Liver (tissue), 9 donors: ENCODE data around the gene DIS3L2. TPM values are rescaled to one million over a fixed set of nuclear protein-coding genes. Genes with fewer than 3 reads are reported as not detected.

ENCODE experiments used
- DNase-seq: peaks from one replicate; pipeline ENCODE4 v3.0.0-alpha.2; 2017; ENCODE audit warnings: low spot score
- H3K27ac ChIP-seq, 2 donors: one replicate each; pipeline ENCODE4 v1.7.0; 2013; ENCODE audit warnings: inconsistent platforms in 2 of 2, low read length in 2 of 2, control low read depth in 1 of 2, low read depth in 1 of 2, mild to moderate bottlenecking in 1 of 2
- H3K27me3 ChIP-seq, 4 donors: one replicate each; pipeline versions ENCODE4 v1.6.1 to v1.7.0; 2013; ENCODE audit warnings: low read length in 3 of 4, inconsistent platforms in 1 of 4, mild to moderate bottlenecking in 1 of 4, moderate library complexity in 1 of 4; ENCODE audit not compliant: control insufficient read depth in 4 of 4, insufficient read depth in 4 of 4
- H3K36me3 ChIP-seq, 4 donors: one replicate each; pipeline versions ENCODE4 v1.6.1 to v1.7.0; 2013; ENCODE audit warnings: low read length in 3 of 4, mild to moderate bottlenecking in 3 of 4, low read depth in 1 of 4, moderate library complexity in 1 of 4; ENCODE audit not compliant: control insufficient read depth in 4 of 4, insufficient read depth in 3 of 4
- H3K4me1 ChIP-seq, 4 donors: one replicate each; pipeline versions ENCODE4 v1.6.1 to v1.7.0; 2013; ENCODE audit warnings: low read length in 3 of 4, mild to moderate bottlenecking in 3 of 4, moderate library complexity in 1 of 4; ENCODE audit not compliant: control insufficient read depth in 4 of 4, insufficient read depth in 4 of 4
- H3K4me3 ChIP-seq, 3 donors: one replicate each; pipeline versions ENCODE4 v1.6.1 to v1.7.0; 2013; ENCODE audit warnings: low read length in 3 of 3, control low read depth in 1 of 3, low read depth in 1 of 3, mild to moderate bottlenecking in 1 of 3
- H3K9ac ChIP-seq, 2 donors: one replicate each; pipeline ENCODE4 v1.7.0; 2013; ENCODE audit warnings: low read length in 2 of 2, mild to moderate bottlenecking in 2 of 2, moderate library complexity in 2 of 2, control low read depth in 1 of 2, low read depth in 1 of 2
- H3K9me3 ChIP-seq, 4 donors: one replicate each; pipeline versions ENCODE4 v1.6.1 to v1.7.0; 2013; ENCODE audit warnings: low read length in 3 of 4; ENCODE audit not compliant: control insufficient read depth in 4 of 4
- ATF3 ChIP-seq: IDR thresholded peaks from 2 replicates; pipeline ENCODE4 v1.6.1; 2016; ENCODE audit warnings: antibody characterized with exemption
- EGR1 ChIP-seq, 2 donors: IDR thresholded peaks; 2 replicates each; pipeline ENCODE4 v1.6.1; 2016 to 2018; ENCODE audit warnings: antibody characterized with exemption in 2 of 2, low read depth in 2 of 2
- FOXA1 ChIP-seq: IDR thresholded peaks from 2 replicates; pipeline ENCODE4 v1.6.1; 2016; ENCODE audit warnings: antibody characterized with exemption
- FOXA2 ChIP-seq: IDR thresholded peaks from 2 replicates; pipeline ENCODE4 v1.6.1; 2016; ENCODE audit warnings: antibody characterized with exemption
- GABPA ChIP-seq, 2 donors: IDR thresholded peaks in 1 of 2; conservative IDR thresholded peaks in 1 of 2; 2 replicates each; pipeline ENCODE4 v1.6.1; 2016; ENCODE audit warnings: antibody characterized with exemption in 2 of 2, mild to moderate bottlenecking in 1 of 2, moderate library complexity in 1 of 2
- HNF4A ChIP-seq, 2 donors: conservative IDR thresholded peaks; 2 replicates each; pipeline ENCODE4 v1.6.1; 2016; ENCODE audit warnings: antibody characterized with exemption in 2 of 2, mild to moderate bottlenecking in 2 of 2
- HNF4G ChIP-seq: IDR thresholded peaks from 2 replicates; pipeline ENCODE4 v1.6.1; 2016; ENCODE audit warnings: antibody characterized with exemption
- JUND ChIP-seq, 2 donors: IDR thresholded peaks; 2 replicates each; pipeline ENCODE4 v1.6.1; 2016; ENCODE audit warnings: antibody characterized with exemption in 2 of 2
- RAD21 ChIP-seq, 2 donors: IDR thresholded peaks; 2 replicates each; pipeline ENCODE4 v1.6.1; 2016; ENCODE audit warnings: antibody characterized with exemption in 2 of 2, mild to moderate bottlenecking in 2 of 2
- SP1 ChIP-seq: IDR thresholded peaks from 2 replicates; pipeline ENCODE4 v1.6.1; 2018; ENCODE audit warnings: antibody characterized with exemption, mild to moderate bottlenecking
- TAF1 ChIP-seq: conservative IDR thresholded peaks from 2 replicates; pipeline ENCODE4 v1.6.1; 2016; ENCODE audit warnings: antibody characterized with exemption, mild to moderate bottlenecking
- WGBS: extraction: QIAGEN DNeasy Blood & Tissue Kit; methylation state at CpG from one replicate; pipeline ENCODE4 v1.1.7; 2013; 5-methylcytosine and 5-hydroxymethylcytosine counted together
- polyA plus RNA-seq, 2 donors: library from polyadenylated mRNA; stranded (reverse) in 1 of 2; unstranded in 1 of 2; fragments of 200-250 nt in 1 of 2; fragments of >200 nt in 1 of 2; fragmentation: Nextera tagmentation in 1 of 2; extraction: Ambion mirVana in 1 of 2; gene quantifications; one replicate each; pipeline versions ENCODE4 v1.2.1 to v1.2.3, GENCODE V29; 2013 to 2015
- total RNA-seq, 2 donors: library from RNA; depleted of rRNA; stranded (reverse); fragments of >200 nt; gene quantifications; one replicate each; pipeline ENCODE4 v1.2.3, GENCODE V29; 2014
- TF ChIP-seq, protein P1 (sequence below): IDR thresholded peaks from 2 replicates; pipeline ENCODE4 v1.6.1; 2016; ENCODE audit warnings: antibody characterized with exemption, mild to moderate bottlenecking
- donor health status: healthy.
- donor health status: healthy.
- donor health status: healthy.
- donor health status: healthy.
- donor health status: healthy.

Gene DIS3L2
- total and polyA plus RNA-seq, 4 donors, result 5.7 to 21.5 (median 8.8) TPM

- Histone ChIP-seq H3K27me3 (peaks cover 0 to 11% (median 1%) of the 10 kb centered on the region in 4 donors), H3K36me3 (no peaks in the 10 kb centered on the region), H3K9ac (no peak overlapping the region), H3K27ac (no peak overlapping the region), H3K4me1 (peaks cover 9 to 27% (median 19%) of the 10 kb centered on the region in 4 donors), H3K9me3 (no peaks in the 10 kb centered on the region), H3K4me3 (no peak overlapping the region)
- no peak for TF ChIP-seq JUND (IDR thresholded peaks at IDR 0.05)
- TF ChIP-seq SP1, result no peak
- no peak for TF ChIP-seq TAF1
- no peak for TF ChIP-seq RAD21 (IDR thresholded peaks at IDR 0.05)
- no peak for TF ChIP-seq EGR1 (IDR thresholded peaks at IDR 0.05; ENCODE audit: low read depth in 2 of 2)
- no peak for TF ChIP-seq ATF3
- no peak for TF ChIP-seq HNF4A (conservative IDR thresholded peaks at IDR 0.05)
- no peak for TF ChIP-seq FOXA1
- TF ChIP-seq, protein P1, sequence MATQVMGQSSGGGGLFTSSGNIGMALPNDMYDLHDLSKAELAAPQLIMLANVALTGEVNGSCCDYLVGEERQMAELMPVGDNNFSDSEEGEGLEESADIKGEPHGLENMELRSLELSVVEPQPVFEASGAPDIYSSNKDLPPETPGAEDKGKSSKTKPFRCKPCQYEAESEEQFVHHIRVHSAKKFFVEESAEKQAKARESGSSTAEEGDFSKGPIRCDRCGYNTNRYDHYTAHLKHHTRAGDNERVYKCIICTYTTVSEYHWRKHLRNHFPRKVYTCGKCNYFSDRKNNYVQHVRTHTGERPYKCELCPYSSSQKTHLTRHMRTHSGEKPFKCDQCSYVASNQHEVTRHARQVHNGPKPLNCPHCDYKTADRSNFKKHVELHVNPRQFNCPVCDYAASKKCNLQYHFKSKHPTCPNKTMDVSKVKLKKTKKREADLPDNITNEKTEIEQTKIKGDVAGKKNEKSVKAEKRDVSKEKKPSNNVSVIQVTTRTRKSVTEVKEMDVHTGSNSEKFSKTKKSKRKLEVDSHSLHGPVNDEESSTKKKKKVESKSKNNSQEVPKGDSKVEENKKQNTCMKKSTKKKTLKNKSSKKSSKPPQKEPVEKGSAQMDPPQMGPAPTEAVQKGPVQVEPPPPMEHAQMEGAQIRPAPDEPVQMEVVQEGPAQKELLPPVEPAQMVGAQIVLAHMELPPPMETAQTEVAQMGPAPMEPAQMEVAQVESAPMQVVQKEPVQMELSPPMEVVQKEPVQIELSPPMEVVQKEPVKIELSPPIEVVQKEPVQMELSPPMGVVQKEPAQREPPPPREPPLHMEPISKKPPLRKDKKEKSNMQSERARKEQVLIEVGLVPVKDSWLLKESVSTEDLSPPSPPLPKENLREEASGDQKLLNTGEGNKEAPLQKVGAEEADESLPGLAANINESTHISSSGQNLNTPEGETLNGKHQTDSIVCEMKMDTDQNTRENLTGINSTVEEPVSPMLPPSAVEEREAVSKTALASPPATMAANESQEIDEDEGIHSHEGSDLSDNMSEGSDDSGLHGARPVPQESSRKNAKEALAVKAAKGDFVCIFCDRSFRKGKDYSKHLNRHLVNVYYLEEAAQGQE, result no peak
- TF ChIP-seq GABPA (IDR thresholded peaks at IDR 0.05 in 1 of 2, conservative IDR thresholded peaks at IDR 0.05 in 1 of 2), result no peak
- no peak for TF ChIP-seq HNF4G
- TF ChIP-seq FOXA2, result no peak
- no peak for DNase-seq
- 63% methylated on average over 24 of the region's 24 CpGs for WGBS
These were observed 37.3 kb upstream of the DIS3L2 start for GRCh38 chr2:231923951-231924888.

GRCh38 chr2:231924889-231925275 is 36.6 kb upstream of the DIS3L2 start:
- TF ChIP-seq GABPA (IDR thresholded peaks at IDR 0.05 in 1 of 2, conservative IDR thresholded peaks at IDR 0.05 in 1 of 2) (no peak), HNF4A (conservative IDR thresholded peaks at IDR 0.05) (no peak), FOXA2 (no peak)
- H3K9ac ChIP-seq, result no peak overlapping the region
- no peaks in the 10 kb centered on the region for H3K9me3 ChIP-seq
- peaks cover 0 to 11% (median 1%) of the 10 kb centered on the region in 4 donors for H3K27me3 ChIP-seq
- H3K4me3 ChIP-seq, result no peak overlapping the region
- no peak for DNase-seq
- no peak overlapping the region for H3K27ac ChIP-seq
- H3K36me3 ChIP-seq, result no peaks in the 10 kb centered on the region
- 31% methylated on average over 8 of the region's 8 CpGs for WGBS
- H3K4me1 ChIP-seq, result peaks cover 9 to 27% (median 19%) of the 10 kb centered on the region in 4 donors
